AG09309 (cell line): ENCODE measurements around the gene CORO1A.
A peak's percentile ranks its signal among the peaks of the same experiment; 100 is the strongest.
"Not testable (repeated sequence)": the region's sequence is repeated elsewhere in the genome, so short reads cannot be mapped to it uniquely, and the experiment has no call there.

Source experiments
- DNase-seq: peaks from one replicate; pipeline ENCODE4 v3.0.0-alpha.2; 2010; ENCODE audit warnings: low read depth
- H3K4me3 ChIP-seq: 2 replicates; pipeline ENCODE4 v1.5.1; 2011; ENCODE audit warnings: mild to moderate bottlenecking, low read depth, low read length, moderate library complexity; ENCODE audit not compliant: control insufficient read depth
- TF ChIP-seq, protein P1 (sequence below): IDR thresholded peaks from 2 replicates; pipeline ENCODE4 v1.5.1; 2011; ENCODE audit warnings: mild to moderate bottlenecking, low read depth, low read length, inconsistent platforms; ENCODE audit not compliant: insufficient read depth, control insufficient read depth; ENCODE audit errors: missing control alignments

The CORO1A gene

GRCh38 chr16:30185683-30186421 is 2.5 kb downstream of the CORO1A start:
- TF ChIP-seq, protein P1, sequence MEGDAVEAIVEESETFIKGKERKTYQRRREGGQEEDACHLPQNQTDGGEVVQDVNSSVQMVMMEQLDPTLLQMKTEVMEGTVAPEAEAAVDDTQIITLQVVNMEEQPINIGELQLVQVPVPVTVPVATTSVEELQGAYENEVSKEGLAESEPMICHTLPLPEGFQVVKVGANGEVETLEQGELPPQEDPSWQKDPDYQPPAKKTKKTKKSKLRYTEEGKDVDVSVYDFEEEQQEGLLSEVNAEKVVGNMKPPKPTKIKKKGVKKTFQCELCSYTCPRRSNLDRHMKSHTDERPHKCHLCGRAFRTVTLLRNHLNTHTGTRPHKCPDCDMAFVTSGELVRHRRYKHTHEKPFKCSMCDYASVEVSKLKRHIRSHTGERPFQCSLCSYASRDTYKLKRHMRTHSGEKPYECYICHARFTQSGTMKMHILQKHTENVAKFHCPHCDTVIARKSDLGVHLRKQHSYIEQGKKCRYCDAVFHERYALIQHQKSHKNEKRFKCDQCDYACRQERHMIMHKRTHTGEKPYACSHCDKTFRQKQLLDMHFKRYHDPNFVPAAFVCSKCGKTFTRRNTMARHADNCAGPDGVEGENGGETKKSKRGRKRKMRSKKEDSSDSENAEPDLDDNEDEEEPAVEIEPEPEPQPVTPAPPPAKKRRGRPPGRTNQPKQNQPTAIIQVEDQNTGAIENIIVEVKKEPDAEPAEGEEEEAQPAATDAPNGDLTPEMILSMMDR, result no peak
- DNase-seq, result no peak
- H3K4me3 ChIP-seq, result no peak overlapping the region

DNA sequence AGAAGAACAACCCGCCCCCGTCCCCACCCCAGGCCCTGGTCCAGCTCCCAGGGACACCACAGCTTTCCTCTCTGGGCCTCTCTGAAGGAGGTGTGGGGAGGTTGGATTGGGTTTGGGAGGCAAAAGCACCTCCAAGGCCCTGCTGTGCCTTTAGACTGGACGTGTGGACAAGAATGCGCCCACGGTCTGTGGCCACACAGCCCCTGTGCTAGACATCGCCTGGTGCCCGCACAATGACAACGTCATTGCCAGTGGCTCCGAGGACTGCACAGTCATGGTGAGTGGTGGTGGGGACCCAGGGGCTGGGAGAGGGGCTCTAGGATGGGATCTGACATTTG is 3.0 kb downstream of the CORO1A start:
- TF ChIP-seq, protein P1, result no peak
- no peak for DNase-seq
- no peak overlapping the region for H3K4me3 ChIP-seq

- DNase-seq, result no peak
- TF ChIP-seq, protein P1, result peak; percentile 52
- H3K4me3 ChIP-seq, result no peak overlapping the region
These were observed 3.6 kb downstream of the CORO1A start for GRCh38 chr16:30186782-30187555.

DNA sequence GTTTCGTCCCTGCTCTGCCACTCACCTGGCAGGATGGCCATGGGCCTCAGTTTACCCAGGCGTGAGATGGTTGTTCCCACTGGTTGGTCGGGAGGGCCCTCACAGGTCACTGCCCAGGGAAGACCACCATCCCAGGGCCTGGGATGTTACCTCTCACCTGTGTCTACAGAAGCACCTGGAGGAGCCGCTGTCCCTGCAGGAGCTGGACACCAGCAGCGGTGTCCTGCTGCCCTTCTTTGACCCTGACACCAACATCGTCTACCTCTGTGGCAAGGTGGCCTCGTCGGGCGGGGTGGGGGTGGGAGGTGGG is 4.1 kb downstream of the CORO1A start:
- no peak overlapping the region for H3K4me3 ChIP-seq
- TF ChIP-seq, protein P1, result no peak
- no peak for DNase-seq

DNA sequence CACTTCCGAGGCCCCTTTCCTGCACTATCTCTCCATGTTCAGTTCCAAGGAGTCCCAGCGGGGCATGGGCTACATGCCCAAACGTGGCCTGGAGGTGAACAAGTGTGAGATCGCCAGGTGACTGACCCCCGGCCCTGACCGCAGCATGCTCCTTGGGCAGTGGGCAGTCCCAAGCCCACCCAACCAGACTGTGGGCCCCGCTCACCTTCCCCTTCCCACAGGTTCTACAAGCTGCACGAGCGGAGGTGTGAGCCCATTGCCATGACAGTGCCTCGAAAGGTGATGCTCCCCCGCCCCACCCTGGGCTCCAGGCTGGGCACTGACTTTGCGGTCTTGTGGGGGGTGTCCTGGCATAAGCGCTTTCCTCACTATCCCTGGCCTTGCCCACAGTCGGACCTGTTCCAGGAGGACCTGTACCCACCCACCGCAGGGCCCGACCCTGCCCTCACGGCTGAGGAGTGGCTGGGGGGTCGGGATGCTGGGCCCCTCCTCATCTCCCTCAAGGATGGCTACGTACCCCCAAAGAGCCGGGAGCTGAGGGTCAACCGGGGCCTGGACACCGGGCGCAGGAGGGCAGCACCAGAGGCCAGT is 4.7 kb downstream of the CORO1A start:
- TF ChIP-seq, protein P1, result no peak
- no peak for DNase-seq
- H3K4me3 ChIP-seq, result no peak overlapping the region

- not testable (repeated sequence) for H3K4me3 ChIP-seq, DNase-seq
These were observed 7.8 kb downstream of the CORO1A start for GRCh38 chr16:30191158-30191557.

GRCh38 chr16:30193098-30193497 is 9.7 kb downstream of the CORO1A start:
- DNase-seq, H3K4me3 ChIP-seq: not testable (repeated sequence)

- peak within 1 kb of the TSS; percentile 37 for H3K4me3 ChIP-seq
- not testable (repeated sequence) for DNase-seq
These were observed 10.2 kb downstream of the CORO1A start, which contains the start of the genes BOLA2B and SLX1A for GRCh38 chr16:30193615-30194014. TSS of gene BOLA2B (minus strand) at chr16:30193666. CDS start at chr16:30193595, 71 bp downstream. TSS of gene SLX1A (plus strand) at chr16:30193875. CDS start at chr16:30194085, 210 bp downstream.

DNA sequence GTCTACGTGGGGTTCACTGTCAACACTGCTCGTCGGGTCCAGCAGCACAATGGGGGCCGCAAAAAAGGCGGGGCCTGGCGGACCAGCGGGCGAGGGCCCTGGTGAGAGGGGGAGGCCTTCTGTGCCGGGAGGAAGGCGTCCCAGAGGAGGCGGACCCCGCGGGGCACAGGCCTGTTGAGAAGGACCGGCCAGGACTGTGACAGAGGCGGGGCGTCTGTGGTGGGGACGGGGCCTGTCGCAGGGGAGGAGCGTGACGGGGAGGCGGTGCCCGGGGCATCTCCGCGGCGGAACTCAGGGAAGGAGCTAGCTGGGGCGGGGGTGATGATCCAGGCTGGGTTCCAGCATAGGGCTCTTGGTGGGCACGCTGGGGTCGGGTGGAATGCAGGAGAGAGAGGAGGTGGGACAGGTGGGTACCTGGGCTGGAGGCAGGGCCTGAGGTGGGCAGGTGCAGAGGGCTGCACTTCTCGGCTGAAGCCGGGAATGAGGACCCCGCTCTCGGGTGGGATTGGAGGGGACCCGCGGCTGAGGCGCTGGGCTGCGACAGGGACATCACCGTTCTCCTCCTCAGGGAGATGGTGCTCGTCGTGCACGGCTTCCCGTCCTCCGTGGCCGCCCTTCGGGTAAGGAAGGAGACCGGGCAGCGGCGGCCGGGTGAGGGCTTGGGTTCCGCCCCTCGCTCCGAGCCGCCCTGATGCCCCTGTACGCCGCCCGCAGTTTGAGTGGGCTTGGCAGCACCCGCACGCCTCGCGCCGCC is 10.9 kb downstream of the CORO1A start:
- not testable (repeated sequence) for DNase-seq
- peak overlapping the region; percentile 37 for H3K4me3 ChIP-seq

DNA sequence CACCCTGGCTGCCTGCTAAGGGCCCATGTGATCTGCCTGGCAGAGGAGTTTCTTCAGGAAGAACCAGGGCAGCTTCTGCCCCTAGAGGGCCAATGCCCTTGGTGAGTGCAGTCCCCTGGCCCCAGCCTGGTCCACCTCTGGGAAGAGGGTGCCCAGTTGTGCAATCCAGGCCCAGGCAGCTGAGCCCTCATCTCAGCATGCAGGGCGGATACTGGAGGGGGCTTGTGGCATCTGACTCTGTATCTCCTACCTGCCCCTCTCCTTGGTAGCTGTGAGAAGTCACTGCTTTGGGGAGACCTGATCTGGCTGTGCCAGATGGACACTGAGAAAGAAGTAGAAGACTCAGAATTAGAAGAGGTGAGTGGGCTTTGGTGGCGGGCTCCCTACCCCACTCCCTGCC is 13.6 kb downstream of the CORO1A start:
- H3K4me3 ChIP-seq, DNase-seq: not testable (repeated sequence)

DNA sequence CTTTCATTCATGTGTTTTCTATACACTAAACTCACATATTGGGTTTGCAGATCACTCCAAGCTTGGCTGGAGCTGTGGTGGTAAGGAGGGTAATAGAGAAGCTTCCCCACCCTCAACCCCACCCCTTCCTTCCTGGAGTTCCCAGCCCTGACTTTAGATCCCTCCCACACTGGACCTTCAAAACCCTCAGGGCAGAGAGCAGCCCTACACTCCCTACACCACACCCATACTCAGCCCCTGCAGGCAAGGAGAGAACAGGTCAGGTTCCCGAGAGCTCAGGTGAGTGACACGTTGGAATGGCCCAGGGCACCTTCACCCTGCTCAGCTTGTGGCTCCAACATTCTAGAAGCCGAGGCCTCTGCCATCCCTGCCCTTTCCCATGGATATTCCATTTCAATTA is 15.6 kb downstream of the CORO1A start, which contains the start of gene SULT1A3:
Gene SULT1A3, plus strand, starts transcription at position 207 of the 400 bp plus-strand sequence. CDS start 1,474 bp downstream, outside the sequence.
- DNase-seq, H3K4me3 ChIP-seq: not testable (repeated sequence)
